Keratinocyte (primary cell): ENCODE data around the gene CD27. TPM values are rescaled to one million over a fixed set of nuclear protein-coding genes. Genes with fewer than 3 reads are reported as not detected.
A peak's percentile ranks its signal among the peaks of the same experiment; 100 is the strongest.

Experiments used
- DNase-seq: peaks from one replicate; pipeline ENCODE4 v3.0.0-alpha.2; 2011; ENCODE audit warnings: low read depth, missing footprints, low spot score
- FAIRE-seq: peaks from 2 replicates; lab custom pipeline; 2011; peaks lifted over from hg19 to GRCh38; lab: Jason Lieb, UNC
- H2AFZ ChIP-seq: 2 replicates; pipeline ENCODE4 v1.6.0; 2012; ENCODE audit warnings: low read length, control low read depth, inconsistent platforms; ENCODE audit not compliant: control insufficient read depth
- H3K27ac ChIP-seq: 2 replicates; pipeline ENCODE4 v1.5.1; 2011; ENCODE audit warnings: low read length; ENCODE audit not compliant: control insufficient read depth, insufficient read depth
- H3K27me3 ChIP-seq: 3 replicates; pipeline ENCODE4 v1.6.0; 2011; ENCODE audit warnings: low read length; ENCODE audit not compliant: control insufficient read depth, insufficient read depth; ENCODE audit errors: extremely low read depth
- H3K36me3 ChIP-seq, 2 experiments: 2 replicates in 1 of 2; 3 replicates in 1 of 2; pipeline ENCODE4 v1.5.1; 2011; ENCODE audit warnings: low read length in 2 of 2, mild to moderate bottlenecking in 1 of 2; ENCODE audit not compliant: control insufficient read depth in 2 of 2, insufficient read depth in 2 of 2; ENCODE audit errors: extremely low read depth in 1 of 2
- H3K4me1 ChIP-seq: 3 replicates; pipeline ENCODE4 v1.5.1; 2011; ENCODE audit warnings: low read length; ENCODE audit not compliant: control insufficient read depth, insufficient read depth; ENCODE audit errors: extremely low read depth
- H3K4me2 ChIP-seq: 3 replicates; pipeline ENCODE4 v1.6.0; 2011; ENCODE audit warnings: low read depth, low read length; ENCODE audit not compliant: control insufficient read depth, insufficient read depth; ENCODE audit errors: extremely low read depth
- H3K4me3 ChIP-seq, 3 experiments: fragments of 200-600 bp in 1 of 3; sonication (generic) in 1 of 3; 2 replicates in 2 of 3; 3 replicates in 1 of 3; pipeline ENCODE4 v1.5.1; 2011 to 2016; ENCODE audit warnings: low read length in 3 of 3, mild to moderate bottlenecking in 3 of 3, control low read depth in 2 of 3, inconsistent platforms in 1 of 3, low read depth in 1 of 3, mixed read lengths in 1 of 3, mixed run types in 1 of 3, moderate library complexity in 1 of 3; ENCODE audit not compliant: control insufficient read depth in 2 of 3, insufficient read depth in 2 of 3; ENCODE audit errors: extremely low read depth in 1 of 3
- H3K79me2 ChIP-seq: 2 replicates; pipeline ENCODE4 v1.6.0; 2012; ENCODE audit warnings: low read length; ENCODE audit not compliant: control insufficient read depth, insufficient read depth
- H3K9ac ChIP-seq: 3 replicates; pipeline ENCODE4 v1.6.0; 2011; ENCODE audit warnings: low read length; ENCODE audit not compliant: control insufficient read depth, insufficient read depth; ENCODE audit errors: extremely low read depth
- H3K9me1 ChIP-seq: 3 replicates; pipeline ENCODE4 v1.6.0; 2011; ENCODE audit warnings: low read length; ENCODE audit not compliant: control insufficient read depth, insufficient read depth; ENCODE audit errors: extremely low read depth
- H3K9me3 ChIP-seq: 2 replicates; pipeline ENCODE4 v1.5.1; 2012; ENCODE audit warnings: low read depth, low read length; ENCODE audit not compliant: control insufficient read depth
- H4K20me1 ChIP-seq: 3 replicates; pipeline ENCODE4 v1.6.0; 2011; ENCODE audit warnings: low read length; ENCODE audit not compliant: control insufficient read depth, insufficient read depth; ENCODE audit errors: extremely low read depth
- EZH2 ChIP-seq: IDR thresholded peaks from one replicate; pipeline ENCODE4 v1.6.1; 2012; ENCODE audit warnings: inconsistent platforms, mild to moderate bottlenecking, low read length, moderate library complexity
- dilution Hi-C: fragments of 300-500 bp; cut with MboI; formaldehyde crosslinking; loops from one replicate; pipeline ENCODE4 v1.7.0; 2020; ENCODE audit warnings: low sequenced_read_pairs; ENCODE audit not compliant: extremely low pct_ligation_motif_present
- polyA plus RNA-seq, 5 experiments: library from polyadenylated mRNA; depleted of rRNA in 3 of 5; stranded (reverse) in 3 of 5; stranded (forward) in 1 of 5; unstranded in 1 of 5; fragments of >200 nt; gene quantifications; 1 replicate in 1 of 5; 2 replicates in 3 of 5; 3 replicates in 1 of 5; pipeline versions ENCODE4 v1.2.1 to v1.2.3, GENCODE V29; 2011 to 2012; ENCODE audit warnings: missing spikeins in 2 of 5, low read depth in 1 of 5, low replicate concordance in 1 of 5
- TF ChIP-seq, protein P1 (sequence below), 3 experiments: IDR thresholded peaks in 1 of 3; conservative IDR thresholded peaks in 1 of 3; optimal IDR thresholded peaks in 1 of 3; 2 replicates in 2 of 3; 3 replicates in 1 of 3; pipeline versions ENCODE3 to v1.5.1; 2011; ENCODE audit warnings: low read length in 3 of 3, mild to moderate bottlenecking in 3 of 3, moderate library complexity in 2 of 3, control low read depth in 1 of 3, inconsistent platforms in 1 of 3; ENCODE audit not compliant: insufficient read depth in 2 of 3; ENCODE audit errors: extremely low read depth in 1 of 3

CD27 gene
- polyA plus RNA-seq, 1 donor (not counting 4 experiments of a cell fraction or from before 2014, with no cell fraction given) = not detected

DNA sequence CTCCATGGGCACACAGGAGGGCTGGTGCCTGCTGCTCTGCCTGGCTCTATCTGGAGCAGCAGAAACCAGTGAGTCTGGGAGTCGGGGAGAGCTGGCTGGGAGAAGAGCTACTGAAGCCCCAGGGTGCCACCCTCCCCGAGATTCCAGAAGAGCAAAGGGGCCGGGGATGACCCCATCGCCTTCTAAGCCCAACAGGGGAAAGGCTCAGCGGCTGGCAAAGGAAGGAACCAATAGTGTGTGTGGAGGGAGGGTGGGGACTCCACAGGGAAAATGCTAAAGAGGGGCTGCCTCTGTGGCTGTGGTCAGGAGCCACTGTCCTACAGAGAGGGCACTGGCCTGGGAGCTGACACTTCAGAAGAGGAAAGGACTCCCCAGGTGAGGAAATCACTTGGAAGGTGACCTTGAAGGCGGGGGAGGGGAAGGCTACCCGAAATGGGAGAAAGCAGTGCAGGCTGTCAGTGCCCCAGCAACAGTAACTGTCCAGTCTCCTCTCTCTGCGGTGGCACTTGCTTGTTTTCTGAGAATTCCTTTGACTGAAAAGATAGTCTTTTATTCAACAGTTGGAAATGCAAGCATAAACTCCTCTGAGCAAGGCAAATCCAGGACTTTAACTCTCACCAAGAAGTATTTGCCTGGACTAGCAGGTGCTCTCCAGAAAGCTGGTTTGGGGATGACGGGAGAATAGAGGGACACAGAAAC is 7.6 kb downstream of the CD27 start:
- peak overlapping the region; percentile 82 for H3K9ac ChIP-seq
- peak overlapping the region; percentile 72 for H3K27ac ChIP-seq
- H3K9me3 ChIP-seq = no peaks in the 10 kb centered on the region
- dilution Hi-C loops = no loop called here
- H3K36me3 ChIP-seq = peaks cover 1 to 2% of the 10 kb centered on the region in 2 experiments
- no peaks in the 10 kb centered on the region for H3K27me3 ChIP-seq
- peak overlapping the region; percentile 97 for H2AFZ ChIP-seq
- H3K4me2 ChIP-seq = peak overlapping the region; percentile 95
- DNase-seq = no peak
- H3K9me1 ChIP-seq = no peaks in the 10 kb centered on the region
- H4K20me1 ChIP-seq = no peaks in the 10 kb centered on the region
- peak; percentile 58 for FAIRE-seq
- H3K4me1 ChIP-seq = peaks cover 20% of the 10 kb centered on the region
- TF ChIP-seq, protein P1, sequence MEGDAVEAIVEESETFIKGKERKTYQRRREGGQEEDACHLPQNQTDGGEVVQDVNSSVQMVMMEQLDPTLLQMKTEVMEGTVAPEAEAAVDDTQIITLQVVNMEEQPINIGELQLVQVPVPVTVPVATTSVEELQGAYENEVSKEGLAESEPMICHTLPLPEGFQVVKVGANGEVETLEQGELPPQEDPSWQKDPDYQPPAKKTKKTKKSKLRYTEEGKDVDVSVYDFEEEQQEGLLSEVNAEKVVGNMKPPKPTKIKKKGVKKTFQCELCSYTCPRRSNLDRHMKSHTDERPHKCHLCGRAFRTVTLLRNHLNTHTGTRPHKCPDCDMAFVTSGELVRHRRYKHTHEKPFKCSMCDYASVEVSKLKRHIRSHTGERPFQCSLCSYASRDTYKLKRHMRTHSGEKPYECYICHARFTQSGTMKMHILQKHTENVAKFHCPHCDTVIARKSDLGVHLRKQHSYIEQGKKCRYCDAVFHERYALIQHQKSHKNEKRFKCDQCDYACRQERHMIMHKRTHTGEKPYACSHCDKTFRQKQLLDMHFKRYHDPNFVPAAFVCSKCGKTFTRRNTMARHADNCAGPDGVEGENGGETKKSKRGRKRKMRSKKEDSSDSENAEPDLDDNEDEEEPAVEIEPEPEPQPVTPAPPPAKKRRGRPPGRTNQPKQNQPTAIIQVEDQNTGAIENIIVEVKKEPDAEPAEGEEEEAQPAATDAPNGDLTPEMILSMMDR (optimal IDR thresholded peaks at IDR 0.05 in 1 of 3, IDR thresholded peaks at IDR 0.05 in 1 of 3, conservative IDR thresholded peaks at IDR 0.05 in 1 of 3; ENCODE audit: extremely low read depth in 1 of 3, insufficient read depth in 2 of 3, low read length in 3 of 3) = no peak
- TF ChIP-seq EZH2 = no peak
- H3K79me2 ChIP-seq = no peaks in the 10 kb centered on the region
- H3K4me3 ChIP-seq = peak overlapping the region; percentile 42 to 56 (median 52)

DNA sequence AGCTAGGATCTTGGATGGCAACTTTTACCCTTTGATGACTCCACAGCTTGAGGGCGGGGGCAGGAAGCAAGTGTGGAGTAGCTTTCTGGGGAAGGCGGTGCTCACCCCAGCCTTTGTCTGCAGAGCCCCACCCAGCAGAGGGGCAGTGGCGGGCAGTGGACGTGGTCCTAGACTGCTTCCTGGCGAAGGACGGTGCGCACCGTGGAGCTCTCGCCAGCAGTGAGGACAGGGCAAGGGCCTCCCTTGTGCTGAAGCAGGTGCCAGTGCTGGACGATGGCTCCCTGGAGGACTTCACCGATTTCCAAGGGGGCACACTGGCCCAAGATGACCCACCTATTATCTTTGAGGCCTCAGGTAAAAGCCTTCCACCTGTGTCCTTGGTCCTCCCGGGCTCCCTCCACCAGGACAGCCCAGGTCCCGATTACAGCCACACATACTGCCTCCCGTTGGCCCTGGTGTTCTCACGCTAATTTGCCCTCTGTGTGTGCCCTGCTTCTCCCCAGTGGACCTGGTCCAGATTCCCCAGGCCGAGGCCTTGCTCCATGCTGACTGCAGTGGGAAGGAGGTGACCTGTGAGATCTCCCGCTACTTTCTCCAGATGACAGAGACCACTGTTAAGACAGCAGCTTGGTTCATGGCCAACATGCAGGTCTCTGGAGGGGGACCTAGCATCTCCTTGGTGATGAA is 8.3 kb downstream of the CD27 start:
- no peaks in the 10 kb centered on the region for H4K20me1 ChIP-seq

More for the DNA sequence above, 8.3 kb downstream of the CD27 start:
- Histone ChIP-seq H3K4me3 (peak overlapping the region in 2 of 3 experiments; percentile 52 to 56), H3K36me3 (peaks cover 3 to 5% of the 10 kb centered on the region in 2 experiments), H3K27ac (peak overlapping the region; percentile 72), H2AFZ (no peak overlapping the region), H3K79me2 (no peaks in the 10 kb centered on the region), H3K27me3 (no peaks in the 10 kb centered on the region), H3K4me1 (peaks cover 20% of the 10 kb centered on the region), H3K4me2 (peak overlapping the region; percentile 95), H3K9me1 (no peaks in the 10 kb centered on the region), H3K9me3 (no peaks in the 10 kb centered on the region), H3K9ac (no peak overlapping the region)
- DNase-seq (no peak), FAIRE-seq (peak; percentile 36)
- dilution Hi-C loops = no loop called here
- no peak for TF ChIP-seq EZH2
- TF ChIP-seq, protein P1 (optimal IDR thresholded peaks at IDR 0.05 in 1 of 3, IDR thresholded peaks at IDR 0.05 in 1 of 3, conservative IDR thresholded peaks at IDR 0.05 in 1 of 3; ENCODE audit: extremely low read depth in 1 of 3, insufficient read depth in 2 of 3, low read length in 3 of 3) = no peak
